HEK293T (cell line): ENCODE results near the gene RAB30.

Experiments used
- FOXM1 ChIP-seq: fragments of 450-650 bp; IDR thresholded peaks from 2 replicates; pipeline ENCODE4 v1.6.1; 2017; ENCODE audit warnings: mild to moderate bottlenecking, borderline replicate concordance
- SUZ12 ChIP-seq: fragments of 450-650 bp; IDR thresholded peaks from 2 replicates; pipeline ENCODE4 v1.6.1; 2016; ENCODE audit warnings: mild to moderate bottlenecking
- TARDBP ChIP-seq: fragments of 450-650 bp; IDR thresholded peaks from 2 replicates; pipeline ENCODE4 v1.6.1; 2016
- ZNF384 ChIP-seq: fragments of 450-650 bp; IDR thresholded peaks from 2 replicates; pipeline ENCODE4 v1.6.1; 2016

DNA sequence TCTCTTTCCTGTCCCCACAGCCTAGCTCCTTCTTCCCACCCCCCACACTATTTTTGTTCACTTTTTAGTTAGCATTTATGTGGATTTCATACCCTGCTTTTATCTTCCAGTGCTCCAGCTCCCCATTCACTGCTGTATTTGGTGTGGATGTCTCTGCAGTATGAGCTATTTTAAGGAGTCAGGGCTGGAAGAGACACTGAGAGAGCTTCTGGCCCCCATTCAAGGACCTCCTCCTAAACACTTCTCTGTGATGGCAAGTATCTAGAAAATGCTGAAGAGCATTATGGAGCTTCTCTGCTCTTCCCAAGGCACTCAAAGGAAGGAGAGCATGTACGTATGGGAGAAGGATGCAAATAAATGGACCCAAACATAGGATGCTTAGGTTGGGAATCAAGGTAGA lies 79.5 kb downstream of the RAB30 start:
- no peak for TF ChIP-seq TARDBP
- no peak for TF ChIP-seq SUZ12
- TF ChIP-seq FOXM1, result no peak
- no peak for TF ChIP-seq ZNF384
